AG04450 (cell line): ENCODE results near the gene ZDHHC3. TPM values are rescaled to one million over a fixed set of nuclear protein-coding genes. Genes with fewer than 3 reads are reported as not detected.

Experiments
- CTCF ChIA-PET: fragments of 300-600, 350-600 bp; formaldehyde crosslinking; extraction: SDS; loops from one replicate; lab custom pipeline; 2022; ENCODE audit warnings: antibody characterized with exemption, inconsistent platforms; lab: Charles Lee
- POLR2A ChIA-PET: fragments of 350-600 bp; formaldehyde crosslinking; extraction: SDS; loops from one replicate; lab custom pipeline; 2021; ENCODE audit warnings: antibody characterized with exemption, inconsistent platforms; lab: Yijun Ruan, JAX
- DNase-seq: peaks from one replicate; pipeline ENCODE4 v3.0.0-alpha.2; 2011; ENCODE audit warnings: low read depth, low spot score
- H3K27ac ChIP-seq: one replicate; pipeline ENCODE4 v1.5.1; 2012; ENCODE audit warnings: low read depth, low read length, control low read depth
- H3K27me3 ChIP-seq: one replicate; pipeline ENCODE4 v1.6.0; 2012; ENCODE audit warnings: low read length; ENCODE audit not compliant: control insufficient read depth, insufficient read depth
- H3K4me3 ChIP-seq: 2 replicates; pipeline ENCODE4 v1.5.1; 2011; ENCODE audit warnings: mild to moderate bottlenecking, low read depth, low read length, control low read depth
- H3K9me3 ChIP-seq: 2 replicates; pipeline ENCODE4 v1.5.1; 2012; ENCODE audit warnings: low read length; ENCODE audit not compliant: control insufficient read depth, insufficient read depth
- polyA plus RNA-seq: library from polyadenylated mRNA; depleted of rRNA; stranded (reverse); fragments of >200 nt; gene quantifications from 2 replicates; pipeline ENCODE4 v1.2.3, GENCODE V29; 2011
- TF ChIP-seq, protein P1 (sequence below): IDR thresholded peaks from 2 replicates; pipeline ENCODE4 v1.5.1; 2011; ENCODE audit warnings: low read depth, low read length, control low read depth, inconsistent platforms

ZDHHC3 gene
- polyA plus RNA-seq, 1 experiment, result 92.7 TPM

DNA sequence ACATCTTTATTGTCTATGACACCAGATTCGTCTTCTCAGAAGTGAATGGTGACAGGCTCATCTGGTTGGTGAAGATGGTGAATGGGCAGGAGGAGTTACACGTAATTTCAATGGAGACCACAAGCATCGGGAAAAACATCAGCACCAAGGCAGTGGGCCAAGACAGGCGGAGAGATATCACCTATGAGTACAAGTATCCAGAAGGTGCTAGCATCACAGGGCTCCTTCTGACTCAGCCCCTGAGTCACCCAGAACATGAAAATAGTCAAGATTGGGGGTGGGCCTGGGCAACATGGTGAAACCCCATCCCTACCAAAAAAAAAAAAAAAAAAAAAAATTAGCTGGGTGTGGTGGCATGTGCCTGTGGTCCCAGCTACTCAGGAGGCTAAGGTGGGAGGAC is 69.0 kb downstream of the ZDHHC3 start:
- Histone ChIP-seq H3K4me3 (no peak overlapping the region), H3K27ac (no peak overlapping the region), H3K27me3 (peaks cover 4% of the 10 kb centered on the region), H3K9me3 (peaks cover 5% of the 10 kb centered on the region)
- ChIA-PET CTCF (no interaction called here), POLR2A (no interaction called here)
- no peak for DNase-seq
- TF ChIP-seq, protein P1, sequence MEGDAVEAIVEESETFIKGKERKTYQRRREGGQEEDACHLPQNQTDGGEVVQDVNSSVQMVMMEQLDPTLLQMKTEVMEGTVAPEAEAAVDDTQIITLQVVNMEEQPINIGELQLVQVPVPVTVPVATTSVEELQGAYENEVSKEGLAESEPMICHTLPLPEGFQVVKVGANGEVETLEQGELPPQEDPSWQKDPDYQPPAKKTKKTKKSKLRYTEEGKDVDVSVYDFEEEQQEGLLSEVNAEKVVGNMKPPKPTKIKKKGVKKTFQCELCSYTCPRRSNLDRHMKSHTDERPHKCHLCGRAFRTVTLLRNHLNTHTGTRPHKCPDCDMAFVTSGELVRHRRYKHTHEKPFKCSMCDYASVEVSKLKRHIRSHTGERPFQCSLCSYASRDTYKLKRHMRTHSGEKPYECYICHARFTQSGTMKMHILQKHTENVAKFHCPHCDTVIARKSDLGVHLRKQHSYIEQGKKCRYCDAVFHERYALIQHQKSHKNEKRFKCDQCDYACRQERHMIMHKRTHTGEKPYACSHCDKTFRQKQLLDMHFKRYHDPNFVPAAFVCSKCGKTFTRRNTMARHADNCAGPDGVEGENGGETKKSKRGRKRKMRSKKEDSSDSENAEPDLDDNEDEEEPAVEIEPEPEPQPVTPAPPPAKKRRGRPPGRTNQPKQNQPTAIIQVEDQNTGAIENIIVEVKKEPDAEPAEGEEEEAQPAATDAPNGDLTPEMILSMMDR, result no peak

DNA sequence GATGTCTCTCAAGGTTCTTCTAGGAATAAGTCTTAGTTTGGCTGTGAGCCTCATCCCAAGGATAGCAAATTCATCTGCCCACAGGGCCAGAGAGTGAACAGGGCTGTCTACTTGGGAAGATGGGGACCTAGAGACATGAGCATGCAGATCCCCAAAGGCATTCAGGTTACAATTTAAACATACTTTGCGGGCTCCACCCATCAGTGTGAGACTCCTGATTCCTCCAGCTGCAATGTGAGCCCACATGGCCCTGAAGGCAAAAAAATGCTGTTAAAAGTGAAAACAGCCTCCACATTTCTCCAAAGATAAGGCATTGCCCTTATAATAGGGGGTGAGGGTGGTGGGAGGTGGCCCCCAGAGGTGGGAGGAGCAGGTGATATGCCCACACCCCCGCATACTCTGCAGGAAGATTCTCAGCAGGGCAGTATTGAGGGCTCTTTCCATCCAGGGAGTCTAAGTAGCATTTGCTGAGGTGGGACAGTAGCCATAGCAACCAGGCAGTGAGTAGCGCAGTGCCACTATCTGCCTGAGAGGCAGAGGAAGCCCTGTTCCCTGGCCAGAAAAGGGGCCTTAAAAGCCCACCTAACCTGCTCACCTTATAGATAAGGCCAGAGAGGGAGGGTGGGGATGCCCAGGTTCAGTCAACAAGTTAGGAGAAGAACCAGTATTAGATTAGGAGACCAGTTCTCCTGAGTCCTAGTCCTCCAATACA is 70.4 kb downstream of the ZDHHC3 start:
- POLR2A ChIA-PET, result no interaction called here
- TF ChIP-seq, protein P1, result no peak
- Histone ChIP-seq H3K27ac (no peak overlapping the region), H3K4me3 (no peak overlapping the region), H3K9me3 (no peaks in the 10 kb centered on the region; the same call in none of the 2 replicates), H3K27me3 (peaks cover 4% of the 10 kb centered on the region)
- DNase-seq, result no peak
- CTCF ChIA-PET, result interaction anchor here (1.8 kb wide), 1 partner anchor 9 kb away, joined by 8 read pairs; no protein-coding TSS in a partner anchor

DNA sequence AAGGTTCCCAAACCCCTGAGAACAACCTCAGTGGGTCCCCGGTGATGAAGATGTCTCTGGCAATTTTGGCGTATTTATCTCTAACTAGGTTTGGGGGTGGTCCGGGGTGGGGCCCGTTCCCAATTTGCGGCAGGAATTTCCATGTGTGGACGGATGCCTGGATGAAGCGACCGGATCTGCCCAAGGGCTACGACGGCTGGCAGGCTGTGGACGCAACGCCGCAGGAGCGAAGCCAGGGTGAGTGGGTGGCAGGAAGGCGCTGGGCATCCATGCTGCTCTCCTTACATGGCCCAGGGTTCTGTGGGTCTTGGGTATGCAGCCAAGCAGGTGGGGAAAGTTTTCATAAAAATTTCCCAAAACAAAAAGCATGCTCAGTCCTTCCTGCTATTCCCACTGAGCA is 72.2 kb downstream of the ZDHHC3 start:
- H3K9me3 ChIP-seq, result no peaks in the 10 kb centered on the region; the same call in 1 of the 2 replicates
- no peak for DNase-seq
- TF ChIP-seq, protein P1, result no peak
- peaks cover 5% of the 10 kb centered on the region for H3K27me3 ChIP-seq
- POLR2A ChIA-PET, result no interaction called here
- H3K4me3 ChIP-seq, result no peak overlapping the region
- CTCF ChIA-PET, result interaction anchor here (1.8 kb wide), 1 partner anchor 10 kb away, joined by 8 read pairs; no protein-coding TSS in a partner anchor
- no peak overlapping the region for H3K27ac ChIP-seq

DNA sequence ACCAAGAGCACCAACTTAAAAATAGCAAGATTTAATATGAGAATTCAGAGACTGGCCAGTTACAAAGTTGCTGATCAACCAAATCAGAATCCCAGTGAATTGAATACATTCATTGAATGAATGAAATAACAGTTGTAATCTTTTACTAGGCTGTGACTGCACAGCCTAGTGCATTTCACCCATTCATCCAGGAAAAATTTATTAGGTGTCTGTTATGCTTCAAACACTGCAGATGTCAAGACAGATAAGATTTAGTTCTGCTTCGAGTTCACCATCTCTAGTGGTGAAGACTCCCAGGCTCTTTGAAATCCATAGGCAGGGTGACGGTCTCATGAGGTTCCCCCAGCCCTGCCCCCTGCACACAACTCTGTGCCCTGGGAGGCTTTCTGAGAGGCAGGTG is 72.7 kb downstream of the ZDHHC3 start:
- Histone ChIP-seq H3K27ac (no peak overlapping the region), H3K4me3 (no peak overlapping the region), H3K27me3 (peaks cover 5% of the 10 kb centered on the region), H3K9me3 (no peaks in the 10 kb centered on the region; the same call in 1 of the 2 replicates)
- DNase-seq, result no peak
- POLR2A ChIA-PET, result no interaction called here
- CTCF ChIA-PET, result interaction anchor here (1.2 kb wide), 1 partner anchor 11 kb away, joined by 12 read pairs; no protein-coding TSS in a partner anchor
- TF ChIP-seq, protein P1, result no peak

DNA sequence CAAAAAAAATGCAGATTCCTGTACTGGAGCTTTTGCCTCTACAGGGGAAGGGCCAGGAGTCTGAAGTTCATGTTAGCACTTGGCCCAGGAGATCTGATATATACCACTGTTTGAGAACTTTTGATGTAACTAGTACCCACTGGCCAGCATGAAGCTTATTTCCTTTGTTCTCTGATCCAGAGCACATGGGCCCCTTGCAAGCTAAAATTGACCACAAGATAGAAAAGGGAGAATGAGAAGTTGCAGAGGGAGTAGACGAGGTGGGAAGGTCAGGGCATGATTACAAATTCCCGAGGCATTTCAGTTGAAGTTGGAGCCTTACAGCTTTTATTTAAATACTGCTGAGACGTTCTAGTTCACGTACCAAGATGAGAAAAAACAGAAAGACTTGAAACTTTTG is 73.3 kb downstream of the ZDHHC3 start:
- POLR2A ChIA-PET, result interaction anchor here (0.7 to 1.0 kb wide), 2 partner anchors 21 to 73 kb away, joined by 3 read pairs; partner anchors contain the start of genes EXOSC7 and ZDHHC3
- TF ChIP-seq, protein P1, result no peak
- DNase-seq, result no peak
- CTCF ChIA-PET, result interaction anchor here (1.2 kb wide), 1 partner anchor 12 kb away, joined by 12 read pairs; no protein-coding TSS in a partner anchor
- Histone ChIP-seq H3K27me3 (peaks cover 5% of the 10 kb centered on the region), H3K4me3 (no peak overlapping the region), H3K9me3 (no peaks in the 10 kb centered on the region; the same call in 1 of the 2 replicates), H3K27ac (no peak overlapping the region)
